HCT116 (cell line): ENCODE results near the gene GALNT16.

ENCODE experiments used
- CTCF ChIP-seq, 3 experiments: fragments of 200-600 bp in 1 of 3; sonication (generic) in 1 of 3; IDR thresholded peaks in 2 of 3; conservative IDR thresholded peaks in 1 of 3; 2 replicates each; pipeline ENCODE4 v1.5.1; 2012 to 2017; ENCODE audit warnings: low read depth in 2 of 3, low read length in 2 of 3, antibody characterized with exemption in 1 of 3, borderline replicate concordance in 1 of 3, control low read depth in 1 of 3, mild to moderate bottlenecking in 1 of 3, mixed read lengths in 1 of 3, mixed run types in 1 of 3, moderate library complexity in 1 of 3; ENCODE audit not compliant: insufficient read depth in 1 of 3
- POLR2A ChIP-seq: IDR thresholded peaks from 2 replicates; pipeline ENCODE4 v1.7.0; 2011; ENCODE audit warnings: borderline replicate concordance; ENCODE audit not compliant: insufficient read depth, insufficient read length; ENCODE audit errors: extremely low read depth
- SRF ChIP-seq: IDR thresholded peaks from 2 replicates; pipeline ENCODE4 v1.6.1; 2012; ENCODE audit warnings: low read depth

- no peak for TF ChIP-seq CTCF (IDR thresholded peaks at IDR 0.05 in 2 of 3, conservative IDR thresholded peaks at IDR 0.05 in 1 of 3; ENCODE audit: borderline replicate concordance in 1 of 3, insufficient read depth in 1 of 3, low read depth in 2 of 3, low read length in 2 of 3)
- no peak for TF ChIP-seq SRF
- no peak for TF ChIP-seq POLR2A
These were observed 78.0 kb downstream of the GALNT16 start for GRCh38 chr14:69337984-69338383.
